ENCODE results near the gene DPP8. TPM values are rescaled to one million over a fixed set of nuclear protein-coding genes. Genes with fewer than 3 reads are reported as not detected.

Gene DPP8
- total RNA-seq, 4 donors from 2014 or later = 33.6 to 48.6 (median 40.0) TPM

- no peak for DNase-seq (ENCODE audit: extremely low spot score)
- no peak overlapping the region for H3K4me3 ChIP-seq
- intact Hi-C loops (cut with DNase I) = no loop called here
Measured at GRCh38 chr15:65406424-65407000, 111.0 kb downstream of the DPP8 start.

GRCh38 chr15:65405791-65406423 lies 111.6 kb downstream of the DPP8 start:
- Histone ChIP-seq H3K4me3 (no peak overlapping the region), H3K4me1 (peaks cover 0 to 8% (median 2%) of the 10 kb centered on the region in 4 donors), H3K36me3 (no peaks in the 10 kb centered on the region), H3K27ac (replicated peaks in 1 of 4) (no peak overlapping the region), H3K27me3 (peaks cover 0 to 28% (median 0%) of the 10 kb centered on the region in 4 donors), H3K9me3 (no peaks in the 10 kb centered on the region)
- TF ChIP-seq CTCF (IDR thresholded peaks at IDR 0.05) (no peak), POLR2AphosphoS5 (IDR thresholded peaks at IDR 0.05) (no peak), EP300 (IDR thresholded peaks at IDR 0.05) (no peak), POLR2A (IDR thresholded peaks at IDR 0.05; ENCODE audit: low read depth) (no peak)
- 80% methylated on average over 7 of the region's 7 CpGs for WGBS
- intact Hi-C loops (cut with DNase I) = no loop called here
- no peak for DNase-seq (ENCODE audit: extremely low spot score)

More at GRCh38 chr15:65406424-65407000, 111.0 kb downstream of the DPP8 start:
- Histone ChIP-seq H3K4me1 (peaks cover 0 to 2% (median under 1%) of the 10 kb centered on the region in 4 donors), H3K9me3 (no peaks in the 10 kb centered on the region), H3K27me3 (peaks cover 0 to 24% (median 0%) of the 10 kb centered on the region in 4 donors), H3K27ac (replicated peaks in 1 of 4) (no peak overlapping the region), H3K36me3 (no peaks in the 10 kb centered on the region)
- whole genome bisulfite sequencing = 74% methylated on average over 10 of the region's 10 CpGs
- TF ChIP-seq CTCF (IDR thresholded peaks at IDR 0.05) (no peak), POLR2A (IDR thresholded peaks at IDR 0.05; ENCODE audit: low read depth) (no peak), POLR2AphosphoS5 (IDR thresholded peaks at IDR 0.05) (no peak), EP300 (IDR thresholded peaks at IDR 0.05) (no peak)

DNA sequence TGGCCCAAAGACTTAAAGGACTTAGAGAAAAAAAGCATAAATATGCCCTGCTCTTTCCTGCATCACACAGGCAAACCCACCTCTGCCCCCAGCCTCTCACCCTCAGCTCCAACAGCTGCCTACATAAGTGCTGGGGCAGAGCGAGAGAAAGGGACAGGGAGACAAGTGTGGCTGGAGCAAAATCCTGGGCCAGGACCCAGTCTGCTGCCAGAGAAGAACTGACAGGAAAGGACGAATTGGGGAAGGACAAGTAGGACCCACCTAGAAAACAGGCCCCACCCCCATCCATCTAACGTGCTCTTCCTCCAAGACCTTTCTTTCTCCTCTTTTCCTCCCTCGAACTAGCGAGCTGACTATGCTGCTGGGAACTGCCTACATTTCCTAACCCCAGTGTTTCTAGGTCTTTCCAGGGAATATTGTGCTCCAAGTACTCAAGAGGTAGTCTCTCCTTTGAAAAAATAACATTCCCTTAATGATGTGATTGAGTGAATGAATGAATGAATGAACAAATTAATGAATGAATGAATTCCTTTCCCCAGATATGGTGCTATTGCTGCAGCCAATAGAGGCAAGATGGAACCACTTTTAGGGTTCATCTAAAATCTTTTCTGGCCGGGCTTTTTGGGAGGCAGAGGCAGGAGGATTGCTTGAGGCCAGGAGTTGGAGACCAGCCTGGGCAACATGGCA lies 113.2 kb downstream of the DPP8 start:
- H3K27ac ChIP-seq (replicated peaks in 1 of 4) = no peak overlapping the region
- H3K9me3 ChIP-seq = no peaks in the 10 kb centered on the region
- intact Hi-C loops (cut with DNase I) = no loop called here
- WGBS = 87% methylated on average over 6 of the region's 6 CpGs
- peaks cover 0 to 21% (median 0%) of the 10 kb centered on the region in 4 donors for H3K27me3 ChIP-seq
- no peak for DNase-seq (ENCODE audit: extremely low spot score)
- H3K4me1 ChIP-seq = peaks cover 0 to 8% (median 4%) of the 10 kb centered on the region in 4 donors
- TF ChIP-seq EP300 (IDR thresholded peaks at IDR 0.05) (no peak), POLR2AphosphoS5 (IDR thresholded peaks at IDR 0.05) (no peak), CTCF (IDR thresholded peaks at IDR 0.05) (no peak), POLR2A (IDR thresholded peaks at IDR 0.05; ENCODE audit: low read depth) (no peak)
- no peaks in the 10 kb centered on the region for H3K36me3 ChIP-seq
- no peak overlapping the region for H3K4me3 ChIP-seq

DNA sequence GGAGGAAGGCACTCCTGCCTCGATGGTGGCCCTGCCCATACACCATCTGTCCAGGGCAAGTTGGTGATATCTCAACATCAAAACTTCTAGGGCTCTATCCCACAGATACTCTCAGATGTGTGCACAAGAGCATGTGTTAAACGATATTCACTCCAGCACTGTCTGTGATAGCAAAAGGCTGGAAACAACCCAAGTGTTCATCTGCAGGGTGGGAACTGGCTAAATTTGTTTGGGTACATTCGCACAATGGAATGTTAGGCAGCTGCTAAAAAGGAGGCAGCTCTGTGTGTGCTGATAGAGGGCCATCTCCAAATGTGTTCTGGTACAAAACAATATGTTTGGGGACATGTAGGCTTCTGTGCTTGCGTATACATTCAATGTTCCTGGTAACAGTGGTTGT lies 114.5 kb downstream of the DPP8 start:
- no peaks in the 10 kb centered on the region for H3K36me3 ChIP-seq
- H3K27ac ChIP-seq (replicated peaks in 1 of 4) = no peak overlapping the region
- TF ChIP-seq POLR2AphosphoS5 (IDR thresholded peaks at IDR 0.05) (no peak), CTCF (IDR thresholded peaks at IDR 0.05) (no peak), EP300 (IDR thresholded peaks at IDR 0.05) (no peak), POLR2A (IDR thresholded peaks at IDR 0.05; ENCODE audit: low read depth) (no peak)
- no peak for DNase-seq (ENCODE audit: extremely low spot score)
- intact Hi-C loops (cut with DNase I) = no loop called here
- no peaks in the 10 kb centered on the region for H3K9me3 ChIP-seq
- H3K27me3 ChIP-seq = peaks cover 0 to 27% (median 0%) of the 10 kb centered on the region in 4 donors
- peaks cover 0 to 8% (median 4%) of the 10 kb centered on the region in 4 donors for H3K4me1 ChIP-seq
- 73% methylated on average over 4 of the region's 4 CpGs for WGBS
- no peak overlapping the region for H3K4me3 ChIP-seq

Data from esophagus muscularis mucosa (tissue), 4 donors.